GM12878 (cell line): ENCODE data around the gene PSMB7.

ENCODE experiments used
- ATF7 ChIP-seq: fragments of 450-650 bp; IDR thresholded peaks from 2 replicates; pipeline ENCODE4 v1.6.1; 2016; ENCODE audit warnings: low read depth, mild to moderate bottlenecking
- CEBPB ChIP-seq, 2 experiments: fragments of 150-350 bp in 1 of 2; IDR thresholded peaks; 2 replicates each; pipeline ENCODE4 v1.6.1; 2012 to 2014; ENCODE audit warnings: low read depth in 2 of 2, low read length in 2 of 2, borderline replicate concordance in 1 of 2, inconsistent platforms in 1 of 2
- CREB1 ChIP-seq: IDR thresholded peaks from 2 replicates; pipeline ENCODE4 v1.6.1; 2012; ENCODE audit warnings: low read depth, mild to moderate bottlenecking, inconsistent platforms
- TF ChIP-seq, protein P1 (sequence below): IDR thresholded peaks from 2 replicates; pipeline ENCODE4 v1.6.1; 2011; ENCODE audit warnings: borderline replicate concordance, low read depth, mild to moderate bottlenecking, moderate library complexity, mixed read lengths, low read length; ENCODE audit not compliant: insufficient read depth; ENCODE audit errors: extremely low read length
- TF ChIP-seq, protein P2 (sequence below), 3 experiments: IDR thresholded peaks in 2 of 3; conservative IDR thresholded peaks in 1 of 3; 2 replicates each; pipeline ENCODE4 v1.5.1; 2011; ENCODE audit warnings: low read depth in 3 of 3, low read length in 3 of 3, mild to moderate bottlenecking in 3 of 3, control low read depth in 2 of 3, moderate library complexity in 2 of 3, inconsistent platforms in 1 of 3, mixed read lengths in 1 of 3; ENCODE audit not compliant: control insufficient read depth in 2 of 3, insufficient read depth in 1 of 3; ENCODE audit errors: extremely low read depth in 1 of 3
- TF ChIP-seq, protein P3 (sequence below): IDR thresholded peaks from 2 replicates; pipeline ENCODE4 v1.6.1; 2011; ENCODE audit warnings: low read depth, low read length, improper control_type of control experiment, borderline replicate concordance

DNA sequence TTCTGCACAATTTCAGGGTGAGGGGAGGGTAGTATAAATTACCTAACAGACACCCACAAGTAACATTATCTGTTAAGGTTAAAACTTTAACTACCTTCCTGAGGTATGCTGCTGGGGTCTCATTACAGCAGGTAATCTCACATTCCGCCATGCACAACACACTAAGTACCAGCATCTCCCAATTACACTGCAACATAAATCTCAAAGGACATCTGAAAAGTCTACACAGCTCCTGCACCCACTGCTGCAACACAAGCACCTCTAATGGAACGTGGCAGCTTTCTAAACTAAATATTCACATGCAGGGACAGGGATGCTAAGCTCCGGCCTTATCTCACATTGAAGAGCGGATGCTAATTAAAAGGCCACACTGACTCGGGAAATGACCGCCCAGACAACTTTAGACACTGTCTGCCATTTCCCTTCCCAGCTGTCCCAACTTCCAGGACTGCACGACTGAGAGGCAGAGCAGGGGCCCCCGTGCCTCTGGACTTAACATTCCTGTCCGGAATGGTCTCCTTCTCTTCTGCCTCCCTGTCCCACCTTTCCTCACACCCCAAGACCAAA is 45.9 kb downstream of the PSMB7 start:
- TF ChIP-seq, protein P1, sequence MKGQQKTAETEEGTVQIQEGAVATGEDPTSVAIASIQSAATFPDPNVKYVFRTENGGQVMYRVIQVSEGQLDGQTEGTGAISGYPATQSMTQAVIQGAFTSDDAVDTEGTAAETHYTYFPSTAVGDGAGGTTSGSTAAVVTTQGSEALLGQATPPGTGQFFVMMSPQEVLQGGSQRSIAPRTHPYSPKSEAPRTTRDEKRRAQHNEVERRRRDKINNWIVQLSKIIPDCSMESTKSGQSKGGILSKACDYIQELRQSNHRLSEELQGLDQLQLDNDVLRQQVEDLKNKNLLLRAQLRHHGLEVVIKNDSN: no peak
- TF ChIP-seq, protein P2, sequence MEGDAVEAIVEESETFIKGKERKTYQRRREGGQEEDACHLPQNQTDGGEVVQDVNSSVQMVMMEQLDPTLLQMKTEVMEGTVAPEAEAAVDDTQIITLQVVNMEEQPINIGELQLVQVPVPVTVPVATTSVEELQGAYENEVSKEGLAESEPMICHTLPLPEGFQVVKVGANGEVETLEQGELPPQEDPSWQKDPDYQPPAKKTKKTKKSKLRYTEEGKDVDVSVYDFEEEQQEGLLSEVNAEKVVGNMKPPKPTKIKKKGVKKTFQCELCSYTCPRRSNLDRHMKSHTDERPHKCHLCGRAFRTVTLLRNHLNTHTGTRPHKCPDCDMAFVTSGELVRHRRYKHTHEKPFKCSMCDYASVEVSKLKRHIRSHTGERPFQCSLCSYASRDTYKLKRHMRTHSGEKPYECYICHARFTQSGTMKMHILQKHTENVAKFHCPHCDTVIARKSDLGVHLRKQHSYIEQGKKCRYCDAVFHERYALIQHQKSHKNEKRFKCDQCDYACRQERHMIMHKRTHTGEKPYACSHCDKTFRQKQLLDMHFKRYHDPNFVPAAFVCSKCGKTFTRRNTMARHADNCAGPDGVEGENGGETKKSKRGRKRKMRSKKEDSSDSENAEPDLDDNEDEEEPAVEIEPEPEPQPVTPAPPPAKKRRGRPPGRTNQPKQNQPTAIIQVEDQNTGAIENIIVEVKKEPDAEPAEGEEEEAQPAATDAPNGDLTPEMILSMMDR (IDR thresholded peaks at IDR 0.05 in 2 of 3, conservative IDR thresholded peaks at IDR 0.05 in 1 of 3; ENCODE audit: control insufficient read depth in 2 of 3, extremely low read depth in 1 of 3, insufficient read depth in 1 of 3, low read depth in 3 of 3, low read length in 3 of 3): no peak
- TF ChIP-seq, protein P3, sequence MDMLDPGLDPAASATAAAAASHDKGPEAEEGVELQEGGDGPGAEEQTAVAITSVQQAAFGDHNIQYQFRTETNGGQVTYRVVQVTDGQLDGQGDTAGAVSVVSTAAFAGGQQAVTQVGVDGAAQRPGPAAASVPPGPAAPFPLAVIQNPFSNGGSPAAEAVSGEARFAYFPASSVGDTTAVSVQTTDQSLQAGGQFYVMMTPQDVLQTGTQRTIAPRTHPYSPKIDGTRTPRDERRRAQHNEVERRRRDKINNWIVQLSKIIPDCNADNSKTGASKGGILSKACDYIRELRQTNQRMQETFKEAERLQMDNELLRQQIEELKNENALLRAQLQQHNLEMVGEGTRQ: no peak
- TF ChIP-seq ATF7: no peak
- no peak for TF ChIP-seq CEBPB (IDR thresholded peaks at IDR 0.05; ENCODE audit: borderline replicate concordance in 1 of 2, low read depth in 2 of 2, low read length in 2 of 2)
- TF ChIP-seq CREB1: no peak
